Lower leg skin (tissue), 4 donors: Measurements from ENCODE around the gene PPP6C. TPM values are rescaled to one million over a fixed set of nuclear protein-coding genes. Genes with fewer than 3 reads are reported as not detected.
"Not testable (repeated sequence)": the region's sequence is repeated elsewhere in the genome, so short reads cannot be mapped to it uniquely, and the experiment has no call there.

ENCODE experiments used
- DNase-seq, 2 donors: peaks; one replicate each; pipeline ENCODE4 v3.0.0-alpha.2; 2019; ENCODE audit warnings: low spot score in 2 of 2
- H3K4me3 ChIP-seq: fragments of 200-600 bp; sonication (generic); 2 replicates; pipeline ENCODE4 v1.5.1; 2017; ENCODE audit warnings: mild to moderate bottlenecking, low read depth; ENCODE audit not compliant: poor library complexity, severe bottlenecking
- CTCF ChIP-seq, 3 donors: fragments of 450-650 bp; IDR thresholded peaks; one replicate each; pipeline ENCODE4 v1.5.1; 2016; ENCODE audit warnings: antibody characterized with exemption in 3 of 3, mild to moderate bottlenecking in 3 of 3, moderate library complexity in 2 of 3
- POLR2A ChIP-seq, 2 donors: fragments of 450-650 bp; IDR thresholded peaks; one replicate each; pipeline ENCODE4 v1.6.1; 2016 to 2017; ENCODE audit warnings: antibody characterized with exemption in 2 of 2, mild to moderate bottlenecking in 1 of 2, moderate library complexity in 1 of 2
- WGBS, 2 donors: methylation state at CpG; one replicate each; pipeline ENCODE4 v1.1.5; 2018; 5-methylcytosine and 5-hydroxymethylcytosine counted together
- intact Hi-C: fragments of 100-400 bp; cut with DNase I; formaldehyde crosslinking; loops from one replicate; pipeline ENCODE4 v1.15.0; 2023; ENCODE audit warnings: low total_unique reads
- total RNA-seq, 4 donors: library from RNA; depleted of rRNA; stranded (reverse); fragments of >200 nt; gene quantifications; one replicate each; pipeline ENCODE4 v1.1.0, GENCODE V29; 2016

The PPP6C gene
- total RNA-seq, 4 donors from 2014 or later: 26.0 to 29.9 (median 29.5) TPM

GRCh38 chr9:125126019-125126746 is 63.4 kb downstream of the PPP6C start:
- peak; percentile 90 to 97 for DNase-seq
- H3K4me3 ChIP-seq: no peak overlapping the region
- intact Hi-C loops: no loop called here
- 49 to 62% methylated on average over 2 of the region's 2 CpGs for WGBS, 2 donors
- TF ChIP-seq POLR2A (IDR thresholded peaks at IDR 0.05) (no peak), CTCF (IDR thresholded peaks at IDR 0.05) (no peak)

- H3K4me3 ChIP-seq: no peak overlapping the region
- no peak for TF ChIP-seq CTCF (IDR thresholded peaks at IDR 0.05)
- no peak for TF ChIP-seq POLR2A (IDR thresholded peaks at IDR 0.05)
- WGBS, 2 donors: 49 to 52% methylated on average over 7 of the region's 7 CpGs
- no peak for DNase-seq
- intact Hi-C loops: no loop called here
These were observed 64.1 kb downstream of the PPP6C start for GRCh38 chr9:125125523-125125922.

- intact Hi-C loops: no loop called here
These were observed 68.5 kb downstream of the PPP6C start for GRCh38 chr9:125121146-125121545.

GRCh38 chr9:125119643-125120286 is 69.8 kb downstream of the PPP6C start:
- intact Hi-C loops: no loop called here
- DNase-seq: no peak
- H3K4me3 ChIP-seq: no peak overlapping the region
- 42 to 71% methylated on average over 4 of the region's 4 CpGs for WGBS, 2 donors
- TF ChIP-seq CTCF (IDR thresholded peaks at IDR 0.05): no peak
- TF ChIP-seq POLR2A (IDR thresholded peaks at IDR 0.05): no peak

More at GRCh38 chr9:125121146-125121545, 68.5 kb downstream of the PPP6C start:
- WGBS, 2 donors: 53 to 71% methylated on average over 2 of the region's 2 CpGs
- no peak overlapping the region for H3K4me3 ChIP-seq
- DNase-seq: no peak
- TF ChIP-seq CTCF (IDR thresholded peaks at IDR 0.05): no peak
- TF ChIP-seq POLR2A (IDR thresholded peaks at IDR 0.05): no peak

GRCh38 chr9:125118696-125119095 is 70.9 kb downstream of the PPP6C start:
- intact Hi-C loops, H3K4me3 ChIP-seq, DNase-seq: not testable (repeated sequence)
- WGBS, 2 donors: 93 to 95% methylated on average over 2 of the region's 2 CpGs

GRCh38 chr9:125114503-125114902 is 75.1 kb downstream of the PPP6C start:
- intact Hi-C loops, DNase-seq, H3K4me3 ChIP-seq: not testable (repeated sequence)
- 97 to 99% methylated on average over 4 of the region's 4 CpGs for WGBS, 2 donors
